HG03060 (cell line): ENCODE measurements around the gene ROBO1.

Experiments
- ATAC-seq: cut with Tn5 transposase; IDR thresholded peaks from one replicate; pipeline ENCODE4 v1.9.1; 2021; ENCODE audit warnings: low read depth, moderate number of reproducible peaks; ENCODE audit not compliant: unreplicated experiment

ROBO1 gene

DNA sequence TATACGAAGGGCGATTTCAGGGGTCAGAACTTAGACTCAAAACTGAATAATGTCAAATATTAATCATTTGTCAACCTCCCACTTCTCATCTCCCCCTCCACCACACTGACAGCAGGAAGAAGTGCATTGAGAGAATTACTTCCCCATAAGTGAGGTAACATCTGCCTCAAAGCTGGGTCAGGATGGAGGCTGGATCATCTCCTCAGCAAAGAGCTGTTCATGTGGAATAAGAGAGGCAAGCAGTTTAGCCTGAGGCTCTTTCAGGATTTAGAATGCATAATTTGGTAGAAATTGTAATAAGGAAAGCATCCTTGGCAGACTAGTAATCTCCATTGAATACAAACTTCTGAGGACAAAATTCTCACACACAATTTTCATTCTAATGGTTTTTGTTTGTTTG, 512.1 kb downstream of the ROBO1 start:
- no peak for ATAC-seq

DNA sequence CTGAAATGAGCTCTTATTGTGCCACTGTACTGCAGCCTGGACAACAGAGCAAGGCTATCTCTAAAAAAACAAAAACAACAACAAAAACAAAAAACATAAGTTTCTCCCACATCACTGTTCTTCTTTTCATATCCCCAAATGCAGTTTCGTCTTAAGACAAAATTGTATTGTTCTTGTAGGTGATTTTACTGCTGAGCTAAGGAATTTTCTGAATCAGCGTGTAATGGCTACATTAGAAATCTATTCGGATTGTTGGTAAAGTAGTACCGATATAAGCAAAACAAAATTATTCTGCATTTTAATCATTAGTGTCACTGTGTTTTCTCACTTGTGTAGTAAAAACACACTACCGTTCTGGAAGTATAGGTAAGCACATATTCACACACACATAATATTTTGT, 512.5 kb downstream of the ROBO1 start:
- no peak for ATAC-seq

DNA sequence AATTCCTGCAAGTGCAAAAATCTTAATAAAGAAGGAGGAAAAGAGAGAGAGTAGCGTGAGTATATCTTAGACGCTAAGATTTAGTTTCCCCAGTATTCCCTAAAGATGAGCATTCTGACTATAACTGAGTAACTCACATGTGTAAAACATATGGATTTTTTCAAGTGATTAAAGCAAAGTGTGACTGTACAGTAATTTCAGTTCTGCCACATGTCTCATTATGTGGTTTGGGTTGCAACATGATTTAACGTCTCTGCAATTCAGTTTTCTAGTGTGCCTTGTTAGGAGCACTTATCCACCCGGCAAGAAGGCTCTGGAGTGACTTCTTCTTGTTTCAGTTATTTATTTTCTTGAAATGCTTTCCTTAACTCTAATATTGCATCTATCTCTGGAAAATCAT, 514.1 kb downstream of the ROBO1 start:
- no peak for ATAC-seq

DNA sequence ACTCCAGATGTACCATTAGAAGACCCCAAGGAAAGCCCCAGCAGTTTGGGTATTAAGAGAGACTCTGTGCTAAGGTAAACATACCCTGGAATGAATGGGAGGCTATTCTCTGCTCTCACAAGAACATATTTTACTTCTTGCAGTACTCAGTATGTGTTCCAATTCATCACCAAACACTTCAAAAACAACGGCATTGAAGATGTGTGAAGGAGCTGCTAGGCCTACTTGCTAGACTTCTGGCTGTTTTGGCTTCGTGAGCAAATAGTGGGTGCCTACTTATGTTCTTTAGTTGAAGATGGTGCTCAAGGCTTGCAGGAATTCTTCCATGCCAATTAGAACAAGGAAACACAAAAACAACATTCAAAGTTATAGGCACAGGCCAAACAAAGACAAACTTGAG, 514.5 kb downstream of the ROBO1 start:
- no peak for ATAC-seq

DNA sequence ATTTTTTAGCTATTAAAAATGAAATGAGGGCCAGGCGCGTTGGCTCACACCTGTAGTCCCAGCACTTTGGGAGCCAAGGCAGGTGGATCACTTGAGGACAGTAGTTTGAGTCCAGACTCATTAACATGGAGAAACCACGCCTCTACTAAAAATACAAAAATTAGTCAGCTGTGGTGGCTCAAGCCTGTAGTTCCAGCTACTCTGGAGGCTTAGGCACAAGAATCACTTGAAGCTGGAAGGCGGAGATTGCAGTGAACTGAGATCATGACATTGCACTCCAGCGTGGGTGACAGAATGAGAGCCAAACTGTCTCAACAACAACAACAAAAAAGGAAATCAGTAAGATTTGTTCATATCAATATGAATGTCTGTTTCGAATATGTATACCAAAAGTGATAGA, 517.1 kb downstream of the ROBO1 start:
- no peak for ATAC-seq

DNA sequence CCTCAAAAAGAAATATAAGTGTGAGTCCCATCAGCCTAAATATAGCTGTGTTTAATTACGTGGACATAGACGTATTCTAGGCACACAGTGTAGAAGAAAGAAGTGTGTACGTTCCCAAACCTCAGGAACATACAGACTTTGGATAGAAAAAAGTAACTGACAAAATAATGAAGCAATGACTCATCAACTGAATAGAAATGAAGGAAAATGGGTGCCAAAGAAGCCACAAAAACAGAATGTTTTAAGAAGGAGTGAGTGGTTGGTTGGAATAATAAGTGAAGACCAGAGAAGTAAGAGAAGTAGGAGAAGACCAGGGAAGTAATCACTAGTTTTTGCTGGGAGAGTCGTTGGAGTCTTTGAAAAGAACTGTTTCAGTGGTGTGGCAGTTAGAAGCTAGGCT, 518.1 kb downstream of the ROBO1 start:
- ATAC-seq = no peak

DNA sequence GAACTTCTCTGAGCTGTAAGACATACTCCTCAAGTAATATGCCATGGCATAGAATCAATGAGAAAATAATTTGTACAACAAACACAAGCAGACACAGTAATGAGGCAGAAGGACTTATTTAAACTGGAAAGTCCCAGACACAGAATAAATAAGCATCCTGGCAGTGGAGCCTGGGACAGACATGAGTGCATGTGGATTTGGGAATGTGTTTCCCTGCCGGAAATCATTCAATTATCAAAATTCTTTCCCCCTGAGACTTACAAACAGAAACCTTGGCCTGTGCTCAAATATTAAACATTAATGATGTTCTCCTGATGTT, 520.1 kb downstream of the ROBO1 start:
- ATAC-seq = no peak

DNA sequence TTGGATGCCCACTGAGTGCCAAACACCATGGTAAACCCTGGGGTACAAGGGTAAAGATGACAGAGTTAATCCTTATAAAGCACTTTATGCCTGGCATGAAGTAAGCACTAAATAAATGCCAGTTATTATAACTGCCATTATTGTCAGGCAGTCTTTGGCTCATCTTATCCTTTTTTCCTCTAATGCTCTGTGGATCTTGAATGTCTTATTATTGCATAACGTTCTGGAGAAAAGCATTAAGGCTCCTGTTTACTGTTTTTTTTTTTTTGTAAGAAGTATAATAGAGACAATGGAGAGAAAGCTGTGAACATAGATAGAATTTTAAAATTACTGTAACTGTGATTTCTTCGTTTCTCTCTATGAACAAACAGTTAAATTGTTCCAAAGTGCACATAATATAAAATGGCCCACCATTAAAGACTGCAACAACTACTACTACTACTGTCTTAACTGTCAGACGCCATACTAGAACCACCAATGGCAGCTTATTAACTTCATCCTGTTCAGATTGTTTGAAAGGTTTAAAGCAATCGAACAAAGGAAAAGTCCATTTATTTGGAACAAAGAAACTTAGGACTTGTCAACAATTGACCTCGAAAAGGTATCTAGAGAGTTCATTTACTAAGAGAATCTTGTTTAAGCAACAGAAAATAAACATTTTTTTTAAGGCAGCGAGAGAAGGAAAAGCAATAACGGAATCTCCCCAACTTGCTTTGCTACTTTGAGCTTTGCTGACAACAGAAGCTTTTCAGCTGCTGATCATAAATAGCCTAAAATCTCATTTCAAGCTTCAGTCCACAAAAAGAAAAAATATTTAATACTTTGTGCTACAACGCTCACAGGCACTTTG, 520.7 kb downstream of the ROBO1 start:
- ATAC-seq = no peak

DNA sequence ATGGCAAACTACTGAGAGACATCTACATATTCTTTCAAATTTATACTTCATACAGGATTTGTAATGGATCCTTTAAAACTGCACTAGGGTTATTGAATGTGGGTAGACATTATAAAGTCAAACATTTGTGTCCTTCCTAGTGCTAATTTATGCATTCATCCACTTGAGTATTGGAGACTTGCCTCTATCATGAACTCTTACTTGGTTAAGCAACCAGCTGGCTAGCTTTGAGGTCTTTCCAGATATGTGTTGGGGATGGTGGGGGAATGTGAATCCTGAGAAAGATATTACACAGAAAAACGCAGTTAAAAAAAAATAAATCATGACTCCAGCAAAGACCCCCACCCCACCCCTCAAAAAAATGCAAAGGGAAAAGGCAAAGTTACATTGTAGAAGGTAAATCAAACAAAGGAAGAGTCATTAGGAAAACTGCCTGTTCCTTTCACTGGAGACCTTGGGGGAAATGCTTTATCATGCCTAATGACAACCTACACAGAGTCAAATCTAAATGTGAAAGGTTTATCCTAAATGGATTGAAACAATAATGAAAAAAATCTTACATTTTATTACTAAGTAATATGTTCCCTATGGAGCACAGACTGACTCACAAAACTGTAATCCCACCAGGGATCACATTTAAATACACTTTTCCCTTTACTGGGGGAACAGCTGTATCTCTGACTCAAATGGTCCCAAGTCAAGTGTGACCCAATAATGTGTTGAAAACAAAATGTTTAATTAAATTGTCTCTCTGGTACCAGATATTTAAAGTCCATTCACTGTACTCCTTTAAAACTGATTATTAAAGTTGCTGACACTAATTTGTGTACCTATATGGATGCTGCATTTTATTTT, 522.3 kb downstream of the ROBO1 start:
- no peak for ATAC-seq

DNA sequence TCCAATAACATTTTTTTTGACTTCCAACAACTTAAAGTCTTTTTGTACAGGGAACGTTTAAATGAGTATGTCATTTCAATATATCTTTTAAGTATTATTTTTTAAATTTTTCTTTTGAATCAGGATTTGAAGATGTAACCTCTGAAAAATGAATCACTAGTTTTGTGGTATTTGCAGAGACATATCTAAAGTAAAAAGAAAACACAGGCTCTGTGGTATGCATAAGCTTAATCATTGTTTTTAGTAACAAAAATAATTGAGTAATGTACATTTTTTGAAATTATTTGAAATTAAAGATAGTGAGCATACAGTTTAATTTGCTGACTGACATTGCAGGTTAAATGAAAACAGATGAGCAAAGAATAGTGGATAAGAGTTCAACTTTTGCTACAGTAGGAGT, 531.3 kb downstream of the ROBO1 start:
- no peak for ATAC-seq

DNA sequence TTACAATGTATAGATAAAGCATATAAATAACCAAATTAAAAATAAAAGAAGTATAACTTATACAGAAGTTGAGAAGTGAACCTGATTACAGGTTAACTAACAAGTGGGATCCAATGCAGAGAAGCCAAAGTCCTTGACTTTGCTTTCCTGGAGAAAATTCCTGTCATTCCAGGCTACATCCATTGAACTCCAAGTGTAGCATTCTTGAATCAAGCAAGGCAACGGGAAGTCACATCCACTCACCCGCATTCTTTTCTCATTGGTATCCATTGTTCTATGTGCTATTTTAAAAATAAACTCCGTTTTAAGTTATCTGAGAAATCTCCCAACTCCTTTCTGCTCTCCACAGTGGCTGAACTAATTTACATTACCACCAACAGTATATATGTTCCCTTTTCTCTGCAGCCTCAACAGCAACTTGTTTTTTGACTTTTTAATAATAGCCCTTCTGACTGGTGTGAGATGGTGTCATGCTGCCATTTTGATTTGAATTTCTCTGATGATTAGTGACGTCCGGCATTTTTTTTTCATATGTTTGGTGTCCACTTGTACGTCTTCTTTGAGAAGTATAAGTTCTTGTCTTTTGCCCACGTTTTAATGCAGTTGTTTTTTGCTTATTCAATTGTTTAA, 534.3 kb downstream of the ROBO1 start:
- ATAC-seq = no peak

DNA sequence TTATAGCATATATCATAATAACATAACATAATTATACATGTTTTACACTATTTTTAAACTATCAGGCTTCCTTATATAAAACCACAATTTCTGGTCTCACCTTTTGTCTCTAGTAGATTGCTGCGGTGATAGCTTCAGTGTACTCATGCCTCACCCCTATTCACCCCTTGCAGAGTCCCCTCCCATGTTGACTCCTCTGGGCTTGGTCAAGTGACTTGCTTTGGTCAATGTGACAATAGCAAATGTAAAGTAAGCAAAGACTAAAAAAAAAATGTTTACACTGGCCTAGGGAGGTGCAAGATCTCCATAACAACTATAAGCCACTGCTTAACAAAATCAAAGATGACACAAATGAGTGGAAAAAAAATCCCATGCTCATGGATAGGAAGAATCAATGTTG, 537.5 kb downstream of the ROBO1 start:
- ATAC-seq = no peak

DNA sequence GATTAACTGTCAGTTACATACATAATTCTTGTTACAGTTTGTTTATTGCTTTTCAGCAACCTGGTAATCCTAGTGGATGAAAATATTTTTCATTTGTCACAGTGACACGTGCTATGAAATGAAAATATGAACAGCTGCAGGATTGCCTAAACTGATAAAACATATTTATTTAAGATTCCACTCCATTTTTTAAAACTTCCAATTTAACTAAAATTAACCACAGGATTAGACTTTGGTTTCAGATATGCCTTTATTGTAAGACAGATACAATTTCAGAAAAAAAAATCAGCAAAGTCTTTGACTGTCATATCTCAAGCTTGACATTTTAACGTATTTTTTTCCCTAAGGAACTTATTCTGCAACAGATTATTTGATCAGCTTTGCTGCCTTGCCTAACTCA, 550.7 kb downstream of the ROBO1 start:
- no peak for ATAC-seq

DNA sequence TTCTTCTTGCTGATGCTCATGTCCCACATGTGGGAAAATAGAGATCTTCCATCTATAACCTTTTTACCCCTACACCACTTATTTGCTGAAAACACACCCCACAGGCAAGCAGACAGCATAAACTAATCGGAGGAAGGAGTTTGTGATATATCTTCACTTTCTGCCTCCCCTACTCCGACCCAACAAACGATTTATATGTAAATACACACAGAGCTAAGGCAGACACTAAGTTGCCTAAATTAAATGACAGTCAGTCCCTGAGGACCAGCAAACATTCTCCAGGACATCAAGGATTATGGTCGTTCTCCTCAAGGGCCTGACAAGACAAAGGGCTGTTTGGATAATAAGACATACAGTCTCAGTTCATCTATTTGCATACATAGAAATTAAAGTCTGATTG, 552.5 kb downstream of the ROBO1 start:
- ATAC-seq = no peak

DNA sequence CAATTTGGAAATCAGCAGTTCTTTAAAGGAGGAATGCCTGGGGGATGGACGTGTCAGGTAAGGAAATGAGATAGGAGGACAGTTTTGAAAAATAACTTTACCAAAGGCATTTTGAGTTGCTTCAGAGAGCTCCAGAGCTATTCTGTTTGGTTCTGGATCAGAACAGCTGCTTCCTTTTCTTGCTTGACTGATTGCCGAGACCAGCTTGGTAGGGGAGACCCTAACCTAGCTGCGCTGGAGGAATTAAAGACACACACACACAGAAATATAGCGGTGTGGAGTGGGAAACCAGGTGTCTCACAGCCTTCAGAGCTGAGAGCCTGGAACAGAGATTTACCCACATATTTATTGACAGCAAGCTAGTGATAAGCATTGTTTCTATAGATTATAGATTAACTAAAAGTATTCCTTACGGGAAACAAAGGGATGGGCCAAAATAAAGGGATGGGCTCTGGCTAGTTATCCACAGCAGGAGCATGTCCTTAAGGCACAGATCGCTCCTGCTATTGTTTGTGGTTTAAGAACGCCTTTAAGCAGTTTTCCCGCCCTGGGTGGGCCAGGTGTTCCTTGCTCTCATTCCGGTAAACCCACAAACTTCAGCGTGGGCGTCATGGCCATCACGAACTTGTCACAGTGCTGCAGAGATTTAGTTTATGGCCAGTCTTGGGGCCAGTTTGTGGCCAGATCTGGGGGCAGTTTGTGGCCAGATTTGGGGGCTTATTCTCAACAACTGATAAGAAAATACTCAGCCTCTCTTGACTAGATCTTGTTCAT, 556.0 kb downstream of the ROBO1 start:
- no peak for ATAC-seq

DNA sequence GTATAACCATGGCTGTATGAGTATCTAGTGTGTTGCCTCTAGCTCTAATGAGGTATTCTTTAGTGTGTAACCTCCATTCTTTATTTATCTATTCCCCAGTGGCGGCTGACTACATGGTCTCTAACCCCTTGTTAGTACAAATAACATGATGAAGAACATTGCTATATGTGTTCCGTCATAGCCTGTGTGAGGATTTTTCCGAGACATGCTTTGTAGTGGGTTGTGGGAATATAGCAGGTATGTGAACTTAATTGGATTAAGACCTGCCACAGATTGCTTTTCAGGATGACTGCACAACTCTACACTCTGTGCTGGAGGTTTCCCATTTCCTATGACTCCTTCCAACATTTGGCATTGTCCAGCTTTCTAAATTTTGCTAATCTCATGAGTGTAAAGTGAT, 563.4 kb downstream of the ROBO1 start:
- ATAC-seq = no peak

DNA sequence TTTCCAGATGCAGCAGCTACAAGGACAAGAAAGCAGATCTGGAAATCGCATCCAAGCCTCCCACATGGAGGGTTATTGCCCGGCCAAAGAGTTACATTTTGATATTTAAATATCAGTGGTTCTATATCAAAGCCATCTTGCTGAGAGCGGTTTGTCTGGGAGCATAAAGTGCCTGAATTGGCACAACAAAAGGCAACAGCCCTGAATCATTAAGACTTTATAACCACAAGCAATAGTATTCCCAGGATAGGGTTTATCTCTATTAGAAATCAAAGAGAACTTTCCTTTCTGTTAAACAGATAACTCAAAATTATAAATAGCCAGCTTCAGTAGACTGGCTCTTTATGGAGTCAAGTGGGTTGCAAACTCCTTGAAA, 564.7 kb downstream of the ROBO1 start:
- ATAC-seq = no peak

DNA sequence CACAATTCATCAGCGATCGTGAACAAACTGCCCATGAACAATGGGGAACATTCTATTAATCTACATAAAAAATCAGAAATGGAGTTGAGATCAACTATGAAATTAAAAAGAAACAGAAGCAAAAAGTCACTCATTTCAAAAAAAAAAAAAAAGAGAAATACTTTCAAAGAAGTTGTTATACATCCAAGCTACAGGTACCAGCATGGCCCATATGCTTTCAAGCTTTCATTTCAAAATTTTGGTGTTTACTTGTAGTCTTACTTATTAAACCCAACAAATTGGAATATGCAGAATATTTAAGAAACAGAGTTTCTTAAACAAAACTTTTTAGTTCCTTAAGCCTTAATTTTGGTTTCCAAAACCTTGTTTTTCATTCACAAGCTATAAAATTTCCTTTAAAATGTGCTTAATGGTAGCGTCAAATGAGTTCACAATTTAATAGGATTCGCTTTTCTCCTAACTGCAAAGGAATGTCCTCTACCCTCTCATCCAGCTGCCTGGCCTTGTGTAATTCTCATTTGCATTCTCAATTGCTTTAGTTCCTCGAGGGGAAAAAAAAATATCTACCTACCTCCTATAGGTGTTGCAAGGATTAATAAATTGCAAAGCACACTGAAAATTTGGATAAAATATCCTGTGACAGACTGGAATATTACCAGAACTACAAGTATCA, 565.2 kb downstream of the ROBO1 start:
- no peak for ATAC-seq

DNA sequence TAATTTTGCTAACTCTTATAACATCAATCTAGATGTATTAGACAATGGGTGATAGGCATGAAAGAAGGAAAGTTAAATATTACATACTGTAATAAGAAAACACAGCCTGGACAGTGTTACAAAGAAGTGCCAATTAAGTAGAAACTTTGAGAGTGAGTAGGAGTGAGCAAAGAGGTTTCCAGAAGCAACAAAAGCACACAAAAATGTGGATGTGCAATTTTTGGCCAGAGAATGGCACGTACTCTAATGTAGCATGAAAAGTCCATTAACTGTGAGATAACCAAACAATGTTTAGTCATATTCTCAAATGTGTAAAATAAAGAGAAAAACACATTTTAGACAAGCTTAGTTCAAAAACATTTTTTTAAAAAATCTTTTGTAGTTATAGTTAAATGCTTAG, 567.3 kb downstream of the ROBO1 start:
- ATAC-seq = no peak

DNA sequence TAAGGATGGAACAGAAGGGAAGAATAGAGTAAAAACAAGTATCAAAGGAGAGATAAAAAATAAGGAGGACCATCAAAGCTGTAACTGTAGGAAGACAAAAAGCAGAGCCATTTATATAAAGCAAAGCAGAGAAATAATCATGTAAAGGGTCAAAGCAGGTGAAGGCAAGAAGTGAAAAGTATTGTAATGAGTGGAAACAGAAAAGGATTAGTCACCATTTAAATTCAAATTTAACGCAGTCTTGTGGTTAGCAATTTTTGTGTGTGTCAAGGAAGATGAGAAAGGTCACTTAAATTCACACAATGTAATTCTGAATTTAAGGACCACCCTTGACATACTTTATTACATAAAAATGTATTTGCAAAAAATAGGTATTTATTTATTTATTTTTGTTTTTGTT, 567.8 kb downstream of the ROBO1 start:
- no peak for ATAC-seq
